Fibroblast of upper back skin (primary cell): Measurements from ENCODE around the gene VLDLR.

Experiments
- DNase-seq: peaks from one replicate; pipeline ENCODE4 v3.0.0-alpha.2; 2013

VLDLR gene

GRCh38 chr9:2621722-2622460 lies at the start of gene VLDLR:
Gene VLDLR (plus strand): TSS chr9:2621787. CDS start chr9:2622190, 403 bp downstream.
- DNase-seq: peak; percentile 23

- DNase-seq: no peak
These were observed 47.4 kb upstream of the VLDLR start for GRCh38 chr9:2574203-2574602.

GRCh38 chr9:2576631-2577030 lies 45.0 kb upstream of the VLDLR start:
- no peak for DNase-seq

- DNase-seq: no peak
These were observed 38.1 kb upstream of the VLDLR start for GRCh38 chr9:2583308-2584013.

- no peak for DNase-seq
These were observed 29.6 kb upstream of the VLDLR start for GRCh38 chr9:2591967-2592366.

GRCh38 chr9:2593744-2594143 lies 27.8 kb upstream of the VLDLR start:
- DNase-seq: no peak

- no peak for DNase-seq
These were observed 25.6 kb upstream of the VLDLR start for GRCh38 chr9:2595973-2596372.

- DNase-seq: peak; percentile 25
These were observed 24.1 kb upstream of the VLDLR start for GRCh38 chr9:2597483-2597882.

GRCh38 chr9:2599896-2600295 lies 21.7 kb upstream of the VLDLR start:
- peak; percentile 18 for DNase-seq

- DNase-seq: no peak
These were observed 21.3 kb upstream of the VLDLR start for GRCh38 chr9:2600307-2600706.

GRCh38 chr9:2601785-2602378 lies 19.7 kb upstream of the VLDLR start:
- DNase-seq: no peak

GRCh38 chr9:2602704-2603116 lies 18.9 kb upstream of the VLDLR start:
- DNase-seq: peak; percentile 45

GRCh38 chr9:2603621-2604020 lies 18.0 kb upstream of the VLDLR start:
- no peak for DNase-seq

GRCh38 chr9:2605246-2605645 lies 16.3 kb upstream of the VLDLR start:
- DNase-seq: no peak

- DNase-seq: no peak
These were observed 13.3 kb upstream of the VLDLR start for GRCh38 chr9:2608276-2608675.

- peak; percentile 44 for DNase-seq
These were observed 10.6 kb upstream of the VLDLR start for GRCh38 chr9:2610985-2611384.

GRCh38 chr9:2611961-2612360 lies 9.6 kb upstream of the VLDLR start:
- no peak for DNase-seq

- no peak for DNase-seq
These were observed 7.8 kb upstream of the VLDLR start for GRCh38 chr9:2613730-2614271.

- DNase-seq: no peak
These were observed 6.1 kb upstream of the VLDLR start for GRCh38 chr9:2615497-2615896.

- DNase-seq: no peak
These were observed 4.8 kb upstream of the VLDLR start for GRCh38 chr9:2616692-2617377.

GRCh38 chr9:2618289-2618688 lies 3.3 kb upstream of the VLDLR start:
- DNase-seq: no peak

- DNase-seq: peak; percentile 87
These were observed 467 bp upstream of the VLDLR start for GRCh38 chr9:2620919-2621721.
